HCT116 (cell line): ENCODE data around the gene MTG1. TPM values are rescaled to one million over a fixed set of nuclear protein-coding genes. Genes with fewer than 3 reads are reported as not detected.

Source experiments
- ATAC-seq: fragments of 200-7000 bp; cut with Tn5 transposase; 2 replicates; pipeline ENCODE4 v1.9.1; 2020; ENCODE audit warnings: mild to moderate bottlenecking, moderate library complexity
- BruUV-seq: library from RNA; stranded (reverse); fragments of 400-500 nt; replicated peaks from 2 replicates; lab custom pipeline; 2021; lab: Mats Ljungman, UMichigan
- CTCF ChIA-PET: fragments of 300-600 bp; sonication (Branson Sonifier 250); formaldehyde crosslinking; loops from one replicate; lab custom pipeline; 2021; ENCODE audit warnings: antibody characterized with exemption; lab: Charles Lee
- POLR2A ChIA-PET: fragments of 300-600, 350-600 bp; sonication (Branson Sonifier 250); formaldehyde crosslinking; loops from one replicate; lab custom pipeline; 2021; ENCODE audit warnings: antibody characterized with exemption; lab: Charles Lee
- RAD21 ChIA-PET, 2 experiments: fragments of 300-600 bp; sonication (Branson Sonifier 250); formaldehyde crosslinking; loops; one replicate each; lab custom pipeline; 2023; ENCODE audit warnings: low total read pairs in 2 of 2; ENCODE audit not compliant: uncharacterized antibody in 2 of 2, unreplicated experiment in 2 of 2, low non-redundant PET in 1 of 2; lab: Charles Lee
- DNase-seq: peaks from one replicate; pipeline ENCODE4 v3.0.0-alpha.2; 2010; ENCODE audit warnings: low read depth, low spot score
- H2AFZ ChIP-seq: fragments of 200-600 bp; shearing (Covaris generic), sonication (generic); 2 replicates; pipeline ENCODE4 v1.6.1; 2017; ENCODE audit warnings: low read depth, mixed run types, mixed read lengths, antibody characterized with exemption, low read length; ENCODE audit not compliant: poor library complexity, severe bottlenecking
- H3K27ac ChIP-seq: 2 replicates; pipeline ENCODE4 v1.5.1; 2012; ENCODE audit warnings: low read depth, low read length
- H3K27me3 ChIP-seq: fragments of 200-600 bp; sonication (generic); 2 replicates; pipeline ENCODE4 v1.6.1; 2016; ENCODE audit warnings: mixed run types, low read length, mixed read lengths; ENCODE audit not compliant: insufficient read depth
- H3K36me3 ChIP-seq, 2 experiments: fragments of 200-500 bp in 1 of 2; fragments of 200-600 bp in 1 of 2; sonication (Bioruptor generic) in 1 of 2; sonication (generic) in 1 of 2; 2 replicates each; pipeline versions ENCODE4 v1.5.1 to v1.6.1; 2014 to 2016; ENCODE audit warnings: low read length in 2 of 2, inconsistent platforms in 1 of 2, mixed read lengths in 1 of 2, mixed run types in 1 of 2; ENCODE audit not compliant: insufficient read depth in 2 of 2, control insufficient read depth in 1 of 2
- H3K4me1 ChIP-seq, 2 experiments: fragments of 200-600 bp in 1 of 2; sonication (generic) in 1 of 2; 2 replicates each; pipeline versions ENCODE4 v1.5.1 to v1.6.1; 2012 to 2017; ENCODE audit warnings: low read length in 2 of 2, inconsistent platforms in 1 of 2, mild to moderate bottlenecking in 1 of 2, mixed read lengths in 1 of 2, mixed run types in 1 of 2, moderate library complexity in 1 of 2; ENCODE audit not compliant: insufficient read depth in 2 of 2, control insufficient read depth in 1 of 2
- H3K4me2 ChIP-seq: fragments of 200-600 bp; sonication (generic); 2 replicates; pipeline ENCODE4 v1.6.1; 2017; ENCODE audit warnings: mixed run types, low read length, mixed read lengths
- H3K4me3 ChIP-seq, 2 experiments: fragments of 200-600 bp in 1 of 2; sonication (generic) in 1 of 2; replicated peaks in 1 of 2; 2 replicates each; pipeline ENCODE4 v1.5.1; 2011 to 2016; ENCODE audit warnings: low read length in 2 of 2, control low read depth in 1 of 2, low read depth in 1 of 2, mild to moderate bottlenecking in 1 of 2, mixed read lengths in 1 of 2, mixed run types in 1 of 2
- H3K79me2 ChIP-seq: fragments of 200-600 bp; sonication (generic); 2 replicates; pipeline ENCODE4 v1.6.1; 2017; ENCODE audit warnings: mild to moderate bottlenecking, mixed run types, low read length, moderate library complexity, mixed read lengths; ENCODE audit not compliant: insufficient read depth
- H3K9ac ChIP-seq: fragments of 200-600 bp; sonication (generic); 2 replicates; pipeline ENCODE4 v1.6.1; 2016; ENCODE audit warnings: low read length, mixed read lengths
- H3K9me2 ChIP-seq: fragments of 200-600 bp; sonication (generic), shearing (Covaris generic); 2 replicates; pipeline ENCODE4 v1.6.1; 2017; ENCODE audit warnings: mixed run types, mild to moderate bottlenecking, moderate library complexity; ENCODE audit not compliant: insufficient read depth
- H3K9me3 ChIP-seq, 2 experiments: fragments of 200-500 bp in 1 of 2; fragments of 200-600 bp in 1 of 2; sonication (Bioruptor generic) in 1 of 2; sonication (generic) in 1 of 2; 2 replicates each; pipeline ENCODE4 v1.6.1; 2014 to 2017; ENCODE audit warnings: low read length in 2 of 2, mixed read lengths in 2 of 2, inconsistent platforms in 1 of 2, low read depth in 1 of 2, mild to moderate bottlenecking in 1 of 2, mixed run types in 1 of 2, moderate library complexity in 1 of 2; ENCODE audit not compliant: control insufficient read depth in 1 of 2, insufficient read depth in 1 of 2
- H4K20me1 ChIP-seq: fragments of 200-600 bp; sonication (generic), shearing (Covaris generic); 2 replicates; pipeline ENCODE4 v1.6.1; 2017; ENCODE audit warnings: mixed run types, mild to moderate bottlenecking, moderate library complexity; ENCODE audit not compliant: insufficient read depth
- CBX3 ChIP-seq: IDR thresholded peaks from 2 replicates; pipeline ENCODE4 v1.6.1; 2012; ENCODE audit warnings: low read depth
- CEBPB ChIP-seq: IDR thresholded peaks from 2 replicates; pipeline ENCODE4 v1.6.1; 2012; ENCODE audit warnings: low read depth
- EGR1 ChIP-seq: IDR thresholded peaks from 2 replicates; pipeline ENCODE4 v1.6.1; 2012; ENCODE audit warnings: low read depth
- EZH2phosphoT487 ChIP-seq: fragments of 200-600 bp; IDR thresholded peaks from 2 replicates; pipeline ENCODE4 v1.6.1; 2018; ENCODE audit warnings: antibody characterized with exemption, borderline replicate concordance
- POLR2A ChIP-seq: IDR thresholded peaks from 2 replicates; pipeline ENCODE4 v1.7.0; 2011; ENCODE audit warnings: borderline replicate concordance; ENCODE audit not compliant: insufficient read depth, insufficient read length; ENCODE audit errors: extremely low read depth
- SIN3A ChIP-seq: IDR thresholded peaks from 2 replicates; pipeline ENCODE4 v1.6.1; 2012; ENCODE audit warnings: low read depth
- SP1 ChIP-seq: IDR thresholded peaks from 2 replicates; pipeline ENCODE4 v1.6.1; 2012; ENCODE audit warnings: low read depth
- YY1 ChIP-seq: IDR thresholded peaks from 2 replicates; pipeline ENCODE4 v1.6.1; 2011; ENCODE audit warnings: low read length, low read depth, moderate library complexity, mild to moderate bottlenecking; ENCODE audit not compliant: insufficient replicate concordance; ENCODE audit errors: extremely low read depth
- ZBTB33 ChIP-seq: IDR thresholded peaks from 2 replicates; pipeline ENCODE4 v1.6.1; 2011; ENCODE audit warnings: mild to moderate bottlenecking, low read length, moderate library complexity; ENCODE audit not compliant: insufficient replicate concordance; ENCODE audit errors: extremely low read depth
- ZFX ChIP-seq: fragments of 450-650 bp; IDR thresholded peaks from 2 replicates; pipeline ENCODE4 v1.6.1; 2017
- ZNF274 ChIP-seq: fragments of 200-500 bp; sonication (Bioruptor generic); IDR thresholded peaks from 2 replicates; pipeline ENCODE4 v1.6.1; 2014; ENCODE audit warnings: mild to moderate bottlenecking, low read depth, low read length, inconsistent platforms
- intact Hi-C: fragments of 100-400 bp; cut with micrococcal nuclease; formaldehyde crosslinking; loops from 2 replicates; pipeline ENCODE4 v1.10.0; 2022
- total RNA-seq: library from RNA; stranded (reverse); gene quantifications from one replicate; pipeline ENCODE4 v1.2.1, GENCODE V29; 2021; ENCODE audit not compliant: unreplicated experiment
- TF ChIP-seq, protein P1 (sequence below): IDR thresholded peaks from 2 replicates; pipeline ENCODE4 v1.6.1; 2012; ENCODE audit warnings: low read depth
- TF ChIP-seq, protein P2 (sequence below), 3 experiments: fragments of 200-600 bp in 1 of 3; sonication (generic) in 1 of 3; IDR thresholded peaks in 2 of 3; conservative IDR thresholded peaks in 1 of 3; 2 replicates each; pipeline ENCODE4 v1.5.1; 2012 to 2017; ENCODE audit warnings: low read depth in 2 of 3, low read length in 2 of 3, antibody characterized with exemption in 1 of 3, borderline replicate concordance in 1 of 3, control low read depth in 1 of 3, mild to moderate bottlenecking in 1 of 3, mixed read lengths in 1 of 3, mixed run types in 1 of 3, moderate library complexity in 1 of 3; ENCODE audit not compliant: insufficient read depth in 1 of 3

MTG1 gene
- total RNA-seq, 1 experiment from 2014 or later, result 23.1 TPM

DNA sequence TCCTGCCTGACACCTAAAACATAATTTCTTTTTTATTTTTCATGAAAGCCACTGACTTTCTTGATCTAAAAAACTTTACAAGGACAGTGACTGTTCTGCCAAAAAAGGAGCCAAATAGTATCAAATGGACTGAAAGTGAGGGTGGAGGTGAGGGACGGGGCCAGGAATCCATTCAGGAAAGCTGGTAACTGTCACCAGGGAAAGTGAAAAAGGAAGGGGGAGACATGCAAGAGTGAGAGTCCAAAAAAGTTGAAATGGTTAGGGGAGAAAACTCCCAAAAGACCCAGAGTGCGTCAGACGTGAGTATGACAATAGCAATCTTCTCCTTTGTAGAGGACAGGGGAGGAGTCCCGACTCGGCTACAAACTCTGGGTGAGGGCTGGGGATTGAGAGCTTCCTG is 49.7 kb upstream of the MTG1 start (continued):
- TF ChIP-seq, protein P1, sequence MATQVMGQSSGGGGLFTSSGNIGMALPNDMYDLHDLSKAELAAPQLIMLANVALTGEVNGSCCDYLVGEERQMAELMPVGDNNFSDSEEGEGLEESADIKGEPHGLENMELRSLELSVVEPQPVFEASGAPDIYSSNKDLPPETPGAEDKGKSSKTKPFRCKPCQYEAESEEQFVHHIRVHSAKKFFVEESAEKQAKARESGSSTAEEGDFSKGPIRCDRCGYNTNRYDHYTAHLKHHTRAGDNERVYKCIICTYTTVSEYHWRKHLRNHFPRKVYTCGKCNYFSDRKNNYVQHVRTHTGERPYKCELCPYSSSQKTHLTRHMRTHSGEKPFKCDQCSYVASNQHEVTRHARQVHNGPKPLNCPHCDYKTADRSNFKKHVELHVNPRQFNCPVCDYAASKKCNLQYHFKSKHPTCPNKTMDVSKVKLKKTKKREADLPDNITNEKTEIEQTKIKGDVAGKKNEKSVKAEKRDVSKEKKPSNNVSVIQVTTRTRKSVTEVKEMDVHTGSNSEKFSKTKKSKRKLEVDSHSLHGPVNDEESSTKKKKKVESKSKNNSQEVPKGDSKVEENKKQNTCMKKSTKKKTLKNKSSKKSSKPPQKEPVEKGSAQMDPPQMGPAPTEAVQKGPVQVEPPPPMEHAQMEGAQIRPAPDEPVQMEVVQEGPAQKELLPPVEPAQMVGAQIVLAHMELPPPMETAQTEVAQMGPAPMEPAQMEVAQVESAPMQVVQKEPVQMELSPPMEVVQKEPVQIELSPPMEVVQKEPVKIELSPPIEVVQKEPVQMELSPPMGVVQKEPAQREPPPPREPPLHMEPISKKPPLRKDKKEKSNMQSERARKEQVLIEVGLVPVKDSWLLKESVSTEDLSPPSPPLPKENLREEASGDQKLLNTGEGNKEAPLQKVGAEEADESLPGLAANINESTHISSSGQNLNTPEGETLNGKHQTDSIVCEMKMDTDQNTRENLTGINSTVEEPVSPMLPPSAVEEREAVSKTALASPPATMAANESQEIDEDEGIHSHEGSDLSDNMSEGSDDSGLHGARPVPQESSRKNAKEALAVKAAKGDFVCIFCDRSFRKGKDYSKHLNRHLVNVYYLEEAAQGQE, result no peak
- no peak for TF ChIP-seq EZH2phosphoT487
- TF ChIP-seq POLR2A, result no peak
- no peak for TF ChIP-seq SP1

- ATAC-seq (no peak), DNase-seq (no peak)
- POLR2A ChIA-PET, result no interaction called here
- Histone ChIP-seq H3K9me3 (no peaks in the 10 kb centered on the region), H3K79me2 (no peaks in the 10 kb centered on the region), H3K9me2 (no peaks in the 10 kb centered on the region), H3K9ac (no peak overlapping the region), H3K36me3 (no peaks in the 10 kb centered on the region), H3K27me3 (no peaks in the 10 kb centered on the region), H3K4me1 (peaks cover 0 to 8% of the 10 kb centered on the region in 2 experiments; a peak in 1 of 4 replicates), H2AFZ (no peak overlapping the region), H3K27ac (no peak overlapping the region), H4K20me1 (no peaks in the 10 kb centered on the region), H3K4me2 (no peak overlapping the region), H3K4me3 (no peak overlapping the region)
- CTCF ChIA-PET, result interaction anchor here (1.7 kb wide), 1 partner anchor 17 kb away, joined by 5 read pairs; no protein-coding TSS in a partner anchor
- intact Hi-C loops, result no loop called here
- BruUV-seq, result no TSS peak
- RAD21 ChIA-PET, result no interaction called here
- TF ChIP-seq ZFX (no peak), CEBPB (no peak), YY1 (no peak), SP1 (no peak), CBX3 (no peak), EGR1 (no peak), ZNF274 (no peak), SIN3A (no peak), ZBTB33 (no peak)
- TF ChIP-seq, protein P2, sequence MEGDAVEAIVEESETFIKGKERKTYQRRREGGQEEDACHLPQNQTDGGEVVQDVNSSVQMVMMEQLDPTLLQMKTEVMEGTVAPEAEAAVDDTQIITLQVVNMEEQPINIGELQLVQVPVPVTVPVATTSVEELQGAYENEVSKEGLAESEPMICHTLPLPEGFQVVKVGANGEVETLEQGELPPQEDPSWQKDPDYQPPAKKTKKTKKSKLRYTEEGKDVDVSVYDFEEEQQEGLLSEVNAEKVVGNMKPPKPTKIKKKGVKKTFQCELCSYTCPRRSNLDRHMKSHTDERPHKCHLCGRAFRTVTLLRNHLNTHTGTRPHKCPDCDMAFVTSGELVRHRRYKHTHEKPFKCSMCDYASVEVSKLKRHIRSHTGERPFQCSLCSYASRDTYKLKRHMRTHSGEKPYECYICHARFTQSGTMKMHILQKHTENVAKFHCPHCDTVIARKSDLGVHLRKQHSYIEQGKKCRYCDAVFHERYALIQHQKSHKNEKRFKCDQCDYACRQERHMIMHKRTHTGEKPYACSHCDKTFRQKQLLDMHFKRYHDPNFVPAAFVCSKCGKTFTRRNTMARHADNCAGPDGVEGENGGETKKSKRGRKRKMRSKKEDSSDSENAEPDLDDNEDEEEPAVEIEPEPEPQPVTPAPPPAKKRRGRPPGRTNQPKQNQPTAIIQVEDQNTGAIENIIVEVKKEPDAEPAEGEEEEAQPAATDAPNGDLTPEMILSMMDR (IDR thresholded peaks at IDR 0.05 in 2 of 3, conservative IDR thresholded peaks at IDR 0.05 in 1 of 3; ENCODE audit: borderline replicate concordance in 1 of 3, insufficient read depth in 1 of 3, low read depth in 2 of 3, low read length in 2 of 3), result no peak
- TF ChIP-seq, protein P1, result no peak
These were observed 47.5 kb upstream of the MTG1 start for GRCh38 chr10:133346413-133346812.
